ENCODE results near the gene TIMM17B. TPM values are rescaled to one million over a fixed set of nuclear protein-coding genes. Genes with fewer than 3 reads are reported as not detected.
A peak's percentile ranks its signal among the peaks of the same experiment; 100 is the strongest.

Gene TIMM17B
- total RNA-seq, 1 donor from 2014 or later: 37.7 TPM

DNA sequence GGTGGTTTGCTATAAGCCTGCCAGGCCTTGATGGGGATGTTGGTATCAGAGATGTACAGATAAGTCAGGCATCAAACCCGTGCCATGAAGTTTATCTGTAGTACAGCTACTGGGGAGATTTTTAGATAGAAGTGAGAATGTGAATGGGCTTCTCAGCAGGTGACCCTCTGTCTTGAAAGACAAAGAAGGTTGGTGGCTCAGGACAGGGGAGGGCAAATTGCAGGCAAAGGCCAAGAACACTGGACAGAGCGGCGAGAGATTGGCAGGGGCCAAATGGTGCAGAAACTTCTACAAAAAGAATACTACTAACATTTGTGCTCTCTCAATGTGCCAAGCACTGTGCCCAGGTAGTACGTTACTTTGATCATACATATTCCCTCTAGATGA, 23.1 kb upstream of the TIMM17B start:
- TF ChIP-seq, protein P1, sequence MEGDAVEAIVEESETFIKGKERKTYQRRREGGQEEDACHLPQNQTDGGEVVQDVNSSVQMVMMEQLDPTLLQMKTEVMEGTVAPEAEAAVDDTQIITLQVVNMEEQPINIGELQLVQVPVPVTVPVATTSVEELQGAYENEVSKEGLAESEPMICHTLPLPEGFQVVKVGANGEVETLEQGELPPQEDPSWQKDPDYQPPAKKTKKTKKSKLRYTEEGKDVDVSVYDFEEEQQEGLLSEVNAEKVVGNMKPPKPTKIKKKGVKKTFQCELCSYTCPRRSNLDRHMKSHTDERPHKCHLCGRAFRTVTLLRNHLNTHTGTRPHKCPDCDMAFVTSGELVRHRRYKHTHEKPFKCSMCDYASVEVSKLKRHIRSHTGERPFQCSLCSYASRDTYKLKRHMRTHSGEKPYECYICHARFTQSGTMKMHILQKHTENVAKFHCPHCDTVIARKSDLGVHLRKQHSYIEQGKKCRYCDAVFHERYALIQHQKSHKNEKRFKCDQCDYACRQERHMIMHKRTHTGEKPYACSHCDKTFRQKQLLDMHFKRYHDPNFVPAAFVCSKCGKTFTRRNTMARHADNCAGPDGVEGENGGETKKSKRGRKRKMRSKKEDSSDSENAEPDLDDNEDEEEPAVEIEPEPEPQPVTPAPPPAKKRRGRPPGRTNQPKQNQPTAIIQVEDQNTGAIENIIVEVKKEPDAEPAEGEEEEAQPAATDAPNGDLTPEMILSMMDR (IDR thresholded peaks at IDR 0.05): no peak
- intact Hi-C loops (cut with DNase I): no loop called here
- no peak for DNase-seq
- Histone ChIP-seq H3K27me3 (ENCODE audit: low read depth) (no peaks in the 10 kb centered on the region), H3K4me1 (no peaks in the 10 kb centered on the region), H3K36me3 (peaks cover 31% of the 10 kb centered on the region), H3K9me3 (no peaks in the 10 kb centered on the region), H3K4me3 (no peak overlapping the region), H3K27ac (peak overlapping the region; percentile 6)
- ATAC-seq: no peak

- Histone ChIP-seq H3K4me1 (no peaks in the 10 kb centered on the region), H3K4me3 (peak overlapping the region; percentile 65), H3K36me3 (peaks cover 30% of the 10 kb centered on the region), H3K27me3 (ENCODE audit: low read depth) (no peaks in the 10 kb centered on the region), H3K27ac (peak overlapping the region; percentile 86), H3K9me3 (no peaks in the 10 kb centered on the region)
- intact Hi-C loops (cut with DNase I): no loop called here
- ATAC-seq (no peak), DNase-seq (no peak)
- TF ChIP-seq, protein P1 (IDR thresholded peaks at IDR 0.05): no peak
Measured at GRCh38 chrX:48919947-48920717, 22.6 kb upstream of the TIMM17B start.

- Histone ChIP-seq H3K9me3 (no peaks in the 10 kb centered on the region), H3K27me3 (ENCODE audit: low read depth) (no peaks in the 10 kb centered on the region), H3K4me3 (peak overlapping the region; percentile 65), H3K4me1 (no peaks in the 10 kb centered on the region), H3K27ac (peak overlapping the region; percentile 86), H3K36me3 (peaks cover 33% of the 10 kb centered on the region)
- DNase-seq (no peak), ATAC-seq (peak; percentile 4 to 17)
- TF ChIP-seq, protein P1 (IDR thresholded peaks at IDR 0.05): no peak
- intact Hi-C loops (cut with DNase I): no loop called here
Measured at GRCh38 chrX:48919360-48919841, 21.8 kb upstream of the TIMM17B start.

DNA sequence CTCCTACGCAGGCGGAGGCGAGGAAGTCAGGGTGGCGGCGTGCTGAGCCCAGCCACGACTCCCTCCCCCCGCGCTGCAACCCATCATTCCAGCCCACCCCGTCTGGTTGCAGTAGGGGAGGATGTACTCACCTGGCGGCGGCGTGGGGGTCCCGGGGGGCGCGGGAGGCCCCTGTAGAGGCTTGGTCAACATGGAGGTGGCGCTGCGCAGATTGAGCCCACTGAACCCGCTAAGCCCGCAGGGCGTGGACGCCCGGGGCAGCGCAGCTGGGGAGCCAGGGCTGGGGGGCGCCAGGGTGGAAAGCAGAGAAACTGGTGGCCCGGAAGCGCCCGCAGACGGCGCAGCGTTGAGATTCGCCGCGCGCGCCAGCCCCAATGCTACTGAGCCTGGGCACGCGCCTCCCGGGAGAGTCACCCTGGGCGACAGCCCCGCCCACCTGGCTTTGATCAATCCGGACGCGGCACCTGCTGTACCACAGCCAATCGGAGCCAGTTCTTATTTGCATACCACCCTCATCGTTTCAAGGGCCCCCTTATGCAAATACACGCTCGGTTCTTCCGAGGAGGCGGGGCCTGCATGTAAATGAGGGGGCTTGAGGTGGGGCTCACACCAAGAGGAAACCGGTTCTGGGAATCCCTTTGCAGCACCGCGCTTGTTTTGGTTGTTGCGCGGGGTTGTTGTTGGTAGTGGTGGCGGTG, 21.2 kb upstream of the TIMM17B start, which contains the start of gene PIM2:
Gene PIM2 (minus strand): TSS at position 382 of the 698 bp plus-strand sequence. CDS start 190 bp downstream, at position 192.
- H3K9me3 ChIP-seq: no peaks in the 10 kb centered on the region
- H3K4me3 ChIP-seq: peak within 1 kb of the TSS; percentile 65
- peak within 1 kb of the TSS; percentile 86 for H3K27ac ChIP-seq
- no peaks in the 10 kb centered on the region for H3K4me1 ChIP-seq
- ATAC-seq: peak; percentile 92 to 94
- intact Hi-C loops (cut with DNase I): no loop called here
- no peaks in the 10 kb centered on the region for H3K27me3 ChIP-seq (ENCODE audit: low read depth)
- H3K36me3 ChIP-seq: peaks cover 34% of the 10 kb centered on the region
- DNase-seq: peak; percentile 94
- TF ChIP-seq, protein P1 (IDR thresholded peaks at IDR 0.05): no peak

DNA sequence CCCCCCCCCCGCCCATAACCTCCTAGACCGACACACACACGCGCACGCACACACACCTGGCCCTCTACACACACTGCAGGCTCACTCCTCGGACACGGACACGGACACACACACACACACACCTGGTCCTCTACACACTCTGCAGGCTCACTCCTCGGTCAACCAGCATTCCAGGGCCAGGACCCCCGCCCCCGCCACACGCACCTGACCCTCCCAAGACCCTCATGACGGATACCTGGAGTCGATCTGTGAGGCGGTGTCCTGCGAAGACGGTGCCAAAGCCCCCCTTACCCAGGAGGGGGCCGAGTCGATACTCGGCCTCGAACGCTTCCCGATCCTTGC, 20.7 kb upstream of the TIMM17B start:
- intact Hi-C loops (cut with DNase I): no loop called here
- DNase-seq (no peak), ATAC-seq (peak in 1 of 2 donors; percentile 16)
- no peaks in the 10 kb centered on the region for H3K9me3 ChIP-seq
- H3K36me3 ChIP-seq: peaks cover 32% of the 10 kb centered on the region
- TF ChIP-seq, protein P1 (IDR thresholded peaks at IDR 0.05): no peak
- H3K4me1 ChIP-seq: no peaks in the 10 kb centered on the region
- peak overlapping the region; percentile 86 for H3K27ac ChIP-seq
- peak overlapping the region; percentile 65 for H3K4me3 ChIP-seq
- H3K27me3 ChIP-seq (ENCODE audit: low read depth): no peaks in the 10 kb centered on the region

All from lower lobe of right lung (tissue), 2 donors.